DMS114 treated with DMSO at 0.1 percent for 48 hours (cell line): ENCODE data around the gene SCP2.
A peak's percentile ranks its signal among the peaks of the same experiment; 100 is the strongest.
"Not testable (repeated sequence)": the region's sequence is repeated elsewhere in the genome, so short reads cannot be mapped to it uniquely, and the experiment has no call there.

Experiments
- DNase-seq: peaks from one replicate; lab custom pipeline; 2025; ENCODE audit not compliant: unreplicated experiment; lab: John Stamatoyannopoulos, UW

Gene SCP2

DNA sequence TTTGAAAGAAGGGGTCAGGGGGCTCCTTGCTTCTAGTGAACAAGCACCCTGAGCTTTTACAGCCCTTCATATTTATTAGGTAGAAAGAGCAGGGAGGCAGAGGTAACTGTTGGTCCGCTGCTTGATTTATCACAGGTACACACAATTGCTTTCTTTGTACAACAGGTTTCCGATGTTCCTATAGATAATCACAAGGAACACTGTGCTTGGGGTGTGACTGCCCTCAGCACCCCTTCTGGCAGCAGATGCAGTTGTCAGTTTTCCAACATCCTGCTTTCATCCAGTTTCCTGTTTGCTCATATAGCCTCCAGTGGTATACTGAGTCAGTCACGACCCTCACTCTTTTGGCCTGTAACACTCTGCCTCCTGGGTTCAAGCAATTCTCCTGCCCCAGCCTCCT is 40.6 kb downstream of the SCP2 start:
- DNase-seq: no peak

GRCh38 chr1:52969234-52969633 is 42.2 kb downstream of the SCP2 start:
- not testable (repeated sequence) for DNase-seq

DNA sequence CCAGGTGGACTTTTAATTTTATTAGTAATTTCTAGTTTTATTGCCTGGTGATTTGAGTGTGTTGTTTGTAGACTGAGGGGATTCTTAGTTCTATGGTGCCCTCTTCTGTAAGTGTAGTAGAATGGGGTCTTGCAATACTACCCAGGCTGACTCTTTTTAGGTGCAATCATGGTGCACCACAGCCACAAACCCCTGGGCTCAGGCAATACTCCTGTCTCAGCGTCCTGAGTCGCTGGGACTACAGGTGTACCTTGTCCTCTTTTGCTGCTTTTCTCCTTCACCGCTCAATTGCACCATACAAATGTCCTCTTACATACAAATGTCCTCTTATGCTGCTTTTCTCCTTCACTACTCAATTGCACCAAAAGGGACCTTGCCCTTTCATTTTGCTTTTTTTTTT is 43.1 kb downstream of the SCP2 start:
- DNase-seq: peak; percentile 49

- no peak for DNase-seq
Measured at GRCh38 chr1:52973841-52974240, 46.8 kb downstream of the SCP2 start.

DNA sequence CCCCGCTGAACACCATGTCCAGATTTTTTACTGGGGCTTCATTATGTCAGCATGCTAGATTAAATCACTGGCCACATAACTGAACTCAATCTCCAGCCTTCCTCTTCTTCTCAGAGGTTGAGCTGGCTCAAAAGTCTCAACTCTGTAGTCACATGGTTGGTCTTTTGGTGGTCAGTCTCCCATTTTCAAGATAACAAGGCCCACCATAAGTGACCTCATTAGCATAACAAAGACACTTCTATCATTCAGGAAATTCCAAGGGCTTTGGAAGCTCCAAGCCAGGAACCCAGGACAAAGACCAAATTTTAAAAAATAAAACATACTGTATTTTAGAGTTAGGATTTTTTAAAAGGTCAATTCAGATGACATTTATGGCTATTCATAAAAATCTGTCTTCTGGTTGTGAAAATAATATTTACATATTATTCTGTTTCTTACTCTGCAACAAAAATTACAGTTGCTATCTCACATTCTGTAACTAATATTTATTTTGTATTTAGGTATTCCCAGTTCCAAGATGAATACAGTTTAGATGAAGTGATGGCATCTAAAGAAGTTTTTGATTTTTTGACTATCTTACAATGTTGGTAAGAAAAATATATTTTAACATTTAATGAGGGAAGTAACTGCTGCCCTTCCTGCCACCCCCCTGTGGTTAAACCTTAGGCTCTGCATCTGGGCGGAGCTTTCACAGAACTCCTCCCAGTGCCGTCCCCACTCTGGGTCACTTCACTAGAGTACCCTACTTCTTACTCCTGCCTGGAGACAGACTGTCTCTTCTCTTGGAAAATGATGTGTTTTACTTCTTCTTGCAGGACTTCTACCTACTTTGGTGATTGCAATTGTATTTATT is 49.3 kb downstream of the SCP2 start:
- no peak for DNase-seq

GRCh38 chr1:52978045-52978444 is 51.0 kb downstream of the SCP2 start:
- no peak for DNase-seq

GRCh38 chr1:52992733-52993132 is 65.7 kb downstream of the SCP2 start:
- DNase-seq: not testable (repeated sequence)

DNA sequence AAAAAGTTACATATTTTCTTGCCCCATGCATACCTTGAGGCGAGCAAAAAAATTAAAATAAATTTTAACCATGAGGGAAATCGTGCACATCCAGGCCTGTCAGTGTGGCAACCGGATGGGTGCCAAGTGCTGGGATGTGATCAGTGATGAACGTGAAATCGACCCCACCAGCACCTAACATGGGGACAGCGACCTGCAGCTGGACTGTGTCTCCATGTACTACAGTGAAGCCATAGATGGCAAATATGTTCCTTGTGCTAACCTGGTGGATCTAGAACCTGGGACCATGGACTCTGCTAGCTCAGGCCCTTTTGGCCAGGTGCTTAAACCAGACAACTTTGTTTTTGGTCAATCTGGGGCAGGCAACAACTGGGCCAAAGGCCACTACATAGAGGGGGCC is 67.6 kb downstream of the SCP2 start:
- no peak for DNase-seq

DNA sequence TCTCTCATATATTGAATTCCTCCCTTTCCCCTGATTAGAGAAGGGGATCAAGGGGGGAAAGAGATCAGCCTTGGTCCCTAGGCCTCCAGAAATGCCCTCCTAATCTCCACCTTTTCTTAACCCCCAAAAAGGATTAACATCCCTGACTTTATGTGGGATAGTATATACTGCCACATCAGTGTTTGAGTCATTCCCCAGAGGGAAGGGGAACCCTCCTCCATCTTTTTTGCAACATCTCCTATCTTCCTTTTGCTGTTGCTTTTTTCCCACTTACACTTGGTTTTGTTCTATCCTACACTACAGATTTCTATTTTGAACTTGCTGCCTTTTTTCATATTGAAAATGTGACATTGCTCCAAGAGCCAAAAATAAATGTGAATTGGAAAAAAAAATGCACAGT is 69.6 kb downstream of the SCP2 start:
- no peak for DNase-seq

DNA sequence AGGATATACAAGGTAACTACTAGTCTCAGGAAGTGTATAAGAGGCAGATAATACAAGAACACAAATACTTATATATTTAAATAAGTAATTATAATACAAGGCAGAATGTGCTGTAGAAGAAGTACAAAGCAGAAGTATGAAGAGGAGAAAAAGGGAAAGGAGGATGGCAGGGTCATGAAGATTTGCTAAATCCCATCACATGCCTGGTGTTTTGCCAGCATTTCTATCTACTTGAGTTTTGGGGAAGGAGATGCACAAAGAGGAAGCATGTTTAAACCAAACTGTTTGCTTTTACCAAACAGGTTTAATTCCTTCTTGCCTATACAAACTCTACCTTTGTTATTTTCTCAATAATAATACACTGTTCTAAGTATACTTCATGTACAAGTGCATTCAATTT is 74.1 kb downstream of the SCP2 start:
- DNase-seq: no peak

GRCh38 chr1:53006612-53007011 is 79.5 kb downstream of the SCP2 start:
- not testable (repeated sequence) for DNase-seq

DNA sequence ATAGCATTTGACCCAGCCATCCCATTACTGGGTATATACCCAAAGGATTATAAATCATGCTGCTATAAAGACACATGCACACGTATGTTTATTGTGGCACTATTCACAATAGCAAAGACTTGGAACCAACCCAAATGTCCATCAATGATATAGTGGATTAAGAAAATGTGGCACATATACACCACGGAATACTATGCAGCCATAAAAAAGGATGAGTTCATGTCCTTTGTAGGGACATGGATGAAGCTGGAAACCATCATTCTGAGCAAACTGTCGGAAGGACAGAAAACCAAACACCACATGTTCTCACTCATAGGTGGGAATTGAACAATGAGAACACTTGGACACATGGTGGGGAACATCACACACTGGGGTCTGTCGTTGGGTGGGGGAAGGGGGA is 83.2 kb downstream of the SCP2 start:
- DNase-seq: not testable (repeated sequence)

DNA sequence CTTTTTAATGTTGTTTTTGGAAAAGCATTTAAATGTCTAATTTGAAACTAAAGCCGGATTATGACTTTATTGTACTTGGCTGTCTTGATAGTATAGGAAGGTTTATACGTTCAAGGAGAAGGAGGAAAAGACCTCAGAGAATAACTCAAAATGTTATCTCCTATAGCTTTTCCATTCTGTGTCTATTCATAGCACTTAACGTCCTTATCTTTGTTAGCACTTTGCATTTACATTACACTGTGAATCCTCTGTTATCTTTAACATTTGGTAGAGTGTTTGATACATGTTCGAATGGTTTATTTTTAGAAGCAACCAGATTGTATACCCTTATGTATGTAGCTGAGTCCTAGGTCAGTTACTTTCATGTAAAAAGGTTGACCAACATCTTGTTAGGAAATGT is 84.1 kb downstream of the SCP2 start:
- no peak for DNase-seq

DNA sequence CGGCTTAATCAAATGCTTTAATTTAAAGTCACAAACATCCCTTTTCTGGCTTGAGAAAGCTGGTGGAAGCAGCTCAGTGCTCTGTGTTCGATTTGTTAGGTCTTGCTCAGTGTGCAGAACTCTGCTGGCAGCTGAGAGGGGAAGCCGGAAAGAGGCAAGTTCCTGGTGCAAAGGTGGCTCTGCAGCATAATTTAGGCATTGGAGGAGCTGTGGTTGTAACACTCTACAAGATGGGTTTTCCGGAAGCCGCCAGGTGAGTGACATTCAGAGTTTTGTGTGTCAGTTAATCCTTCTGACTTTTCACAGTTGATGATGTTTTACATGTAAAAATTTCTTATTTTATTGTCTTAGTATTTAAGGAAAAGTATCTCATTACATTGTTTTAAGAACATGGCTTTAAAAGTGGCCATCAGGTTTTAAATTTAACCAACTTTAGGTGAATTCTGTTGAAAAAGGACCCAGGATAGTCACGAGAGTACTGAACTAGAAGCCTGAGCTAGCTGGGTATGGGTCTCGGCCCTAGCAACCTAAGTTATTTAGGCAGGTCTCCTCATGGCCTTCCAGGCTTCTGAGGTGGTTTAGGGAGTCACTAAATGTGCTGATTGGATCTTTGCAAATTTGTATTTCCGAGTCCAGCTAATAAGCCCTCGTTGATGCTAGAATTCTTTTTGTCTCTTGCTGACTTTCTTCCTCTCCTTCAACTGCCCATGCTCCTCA is 87.9 kb downstream of the SCP2 start:
- peak; percentile 84 for DNase-seq

DNA sequence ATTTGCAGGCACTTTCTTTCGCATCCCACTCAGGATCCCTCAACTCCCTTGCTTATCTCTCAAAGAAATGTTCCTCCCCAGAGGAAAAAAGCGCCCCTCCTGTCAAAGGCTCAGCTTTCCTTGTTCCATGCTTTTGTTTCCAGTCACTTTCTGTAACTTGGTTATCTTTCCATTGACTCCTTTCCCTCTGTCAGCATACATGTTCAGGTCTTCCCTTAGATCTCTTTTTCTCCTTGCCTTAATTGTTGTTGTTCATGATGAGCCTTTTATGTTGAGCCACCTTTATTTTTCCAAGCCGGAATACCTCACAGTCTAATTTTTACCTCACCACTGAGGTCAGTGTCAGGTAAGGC is 88.4 kb downstream of the SCP2 start:
- DNase-seq: no peak

DNA sequence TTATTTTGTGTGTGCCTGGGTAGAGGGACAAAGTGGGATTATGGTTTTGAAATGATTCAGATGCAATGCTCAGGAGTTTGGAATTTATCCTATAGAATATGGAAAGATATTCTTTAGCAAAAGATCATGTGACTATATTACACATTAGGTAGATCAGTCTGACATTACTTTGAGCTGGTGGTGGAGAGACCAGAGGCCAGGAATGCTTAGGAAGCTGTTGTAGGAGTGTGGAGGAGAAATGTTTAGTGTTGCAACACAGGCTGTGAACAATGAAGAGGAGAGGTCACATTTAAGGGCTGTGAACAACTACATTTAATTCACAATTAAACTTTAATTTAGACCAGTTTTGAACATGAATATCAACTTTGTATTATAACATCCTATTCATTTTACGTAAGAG is 89.6 kb downstream of the SCP2 start:
- no peak for DNase-seq

GRCh38 chr1:53020588-53020987 is 93.5 kb downstream of the SCP2 start:
- DNase-seq: no peak

DNA sequence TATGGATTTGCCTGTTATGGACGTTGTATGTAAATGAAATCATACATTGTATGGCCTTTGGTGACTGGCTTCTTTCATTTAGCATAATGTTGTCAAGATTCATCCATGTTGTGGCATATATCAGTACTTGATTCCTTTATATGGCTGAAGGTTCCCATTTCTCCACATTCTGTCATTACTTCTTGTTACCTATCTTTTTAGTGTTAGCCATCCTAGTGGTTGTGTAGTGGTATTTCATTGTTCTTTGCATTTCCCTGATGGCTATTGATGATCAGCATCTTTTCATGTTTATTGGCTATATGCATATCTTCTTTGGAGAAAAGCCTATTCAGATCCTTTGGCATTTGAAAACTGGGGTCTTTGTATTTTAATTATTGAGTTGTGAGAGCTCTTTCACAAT is 95.1 kb downstream of the SCP2 start:
- no peak for DNase-seq

DNA sequence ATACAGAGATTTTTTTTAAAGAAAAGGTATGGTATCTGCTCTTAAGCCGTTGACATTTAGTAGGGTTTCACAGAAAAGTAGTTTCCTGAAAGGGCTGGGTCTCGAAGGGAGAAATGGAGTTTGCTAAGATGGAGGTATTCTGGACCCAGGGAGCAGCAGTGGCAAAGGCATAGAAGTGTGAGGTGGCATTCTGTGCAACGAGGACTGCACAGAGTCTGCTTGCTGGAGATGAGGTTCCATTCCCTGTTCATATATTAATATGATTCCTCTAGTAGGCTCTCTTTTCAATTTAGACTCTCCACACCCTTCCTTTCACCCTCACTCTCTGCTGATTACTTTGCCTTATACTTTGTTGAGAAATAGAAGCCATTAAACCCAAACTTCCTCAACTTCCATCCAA is 96.5 kb downstream of the SCP2 start:
- DNase-seq: no peak

GRCh38 chr1:53024117-53024516 is 97.0 kb downstream of the SCP2 start:
- DNase-seq: no peak

DNA sequence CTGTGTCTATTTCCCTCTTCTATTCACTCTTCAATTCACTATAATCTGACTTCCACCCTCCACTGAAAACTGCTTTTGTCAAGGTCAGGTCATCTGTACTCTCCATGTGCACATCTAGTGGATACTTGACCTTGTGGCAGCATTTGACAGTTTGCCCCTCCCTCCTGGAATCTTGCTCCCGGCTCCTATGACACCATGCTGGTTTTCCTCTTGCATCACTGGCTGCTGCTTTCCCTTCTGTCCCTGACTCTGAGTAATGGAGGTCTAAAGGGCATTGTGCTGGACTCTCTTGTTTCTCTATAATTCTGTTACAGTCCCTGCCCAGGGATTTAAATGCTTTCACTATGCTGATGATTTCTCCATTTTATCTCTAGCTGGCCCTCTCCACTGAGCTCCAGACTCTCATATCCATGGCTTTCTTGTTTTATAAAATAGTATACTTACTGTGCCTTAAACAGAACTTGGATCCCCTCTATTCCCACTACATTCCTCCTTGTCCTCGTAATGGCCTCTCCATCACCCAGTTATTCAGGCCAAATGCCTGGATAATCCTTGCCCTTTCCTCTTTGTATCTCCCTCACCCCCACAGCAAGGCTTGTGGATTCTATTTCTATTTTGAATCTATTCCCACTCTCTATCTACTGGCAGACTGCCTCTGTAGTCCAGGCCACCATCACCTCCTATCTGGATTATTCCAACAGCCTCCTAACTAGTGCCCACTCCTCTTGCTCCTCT is 98.1 kb downstream of the SCP2 start:
- no peak for DNase-seq

DNA sequence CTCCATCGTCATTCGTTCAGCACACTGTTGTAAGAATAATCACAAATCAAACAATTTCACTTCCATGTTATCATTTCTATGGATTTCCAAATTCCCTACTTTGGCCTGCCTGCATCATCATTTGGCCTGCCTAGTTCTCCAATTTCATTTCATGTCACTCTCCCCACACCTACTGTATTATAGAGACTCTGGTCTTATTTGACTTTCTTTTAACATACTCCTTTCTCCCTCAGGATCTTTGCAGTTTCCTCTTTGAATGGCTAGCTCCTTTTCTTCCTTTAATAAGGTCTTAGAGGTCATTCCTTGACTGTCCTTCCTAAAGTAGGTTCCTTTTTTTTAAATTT is 98.7 kb downstream of the SCP2 start:
- DNase-seq: no peak
